SH-SY5Y (cell line): ENCODE data around the gene MRPS27.

Experiments
- GATA2 ChIP-seq: IDR thresholded peaks from 2 replicates; pipeline ENCODE4 v1.6.1; 2011; ENCODE audit warnings: mild to moderate bottlenecking, low read depth, low read length
- GATA3 ChIP-seq: IDR thresholded peaks from 2 replicates; pipeline ENCODE4 v1.6.1; 2011; ENCODE audit warnings: low read depth, mild to moderate bottlenecking, low read length, moderate library complexity

DNA sequence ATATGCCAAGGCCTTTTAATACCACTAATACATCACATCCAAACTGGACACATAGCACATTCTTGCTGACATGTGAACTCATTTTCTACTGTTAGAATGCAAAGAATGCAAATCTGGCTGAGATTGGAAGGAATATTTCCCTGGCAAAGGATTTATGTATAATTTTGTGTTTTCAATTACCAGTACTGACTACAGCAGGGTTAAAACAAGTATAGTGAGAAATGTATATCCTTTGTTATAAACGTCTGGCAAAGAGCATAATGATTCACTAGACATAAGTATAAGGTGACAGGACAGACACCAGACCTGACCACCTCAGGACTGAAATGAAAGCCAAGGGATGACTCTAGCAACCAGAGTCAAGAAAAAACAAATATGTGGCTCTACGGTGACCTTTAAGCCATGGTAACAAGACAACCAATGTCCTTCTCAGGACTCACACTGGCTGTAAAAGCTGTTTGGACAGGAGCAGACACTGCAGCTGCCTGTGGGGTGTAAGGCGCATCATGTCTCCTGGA lies 95.0 kb downstream of the MRPS27 start:
- no peak for TF ChIP-seq GATA2
- no peak for TF ChIP-seq GATA3
